HFF-Myc (cell line): ENCODE data around the gene PXDN.

Experiments used
- DNase-seq: peaks from one replicate; pipeline ENCODE4 v3.0.0-alpha.2; 2011; ENCODE audit warnings: low read depth; ENCODE audit errors: extremely low read depth
- H3K4me3 ChIP-seq: replicated peaks from 2 replicates; pipeline ENCODE4 v1.5.1; 2011; ENCODE audit warnings: low read depth, mild to moderate bottlenecking, control low read depth, low read length
- TF ChIP-seq, protein P1 (sequence below): IDR thresholded peaks from 2 replicates; pipeline ENCODE4 v1.5.1; 2012; ENCODE audit warnings: mild to moderate bottlenecking, low read depth, low read length, control low read depth; ENCODE audit errors: missing control alignments

Gene PXDN

GRCh38 chr2:1652034-1652790, 92.1 kb downstream of the PXDN start:
- H3K4me3 ChIP-seq = no peak overlapping the region
- no peak for DNase-seq
- TF ChIP-seq, protein P1, sequence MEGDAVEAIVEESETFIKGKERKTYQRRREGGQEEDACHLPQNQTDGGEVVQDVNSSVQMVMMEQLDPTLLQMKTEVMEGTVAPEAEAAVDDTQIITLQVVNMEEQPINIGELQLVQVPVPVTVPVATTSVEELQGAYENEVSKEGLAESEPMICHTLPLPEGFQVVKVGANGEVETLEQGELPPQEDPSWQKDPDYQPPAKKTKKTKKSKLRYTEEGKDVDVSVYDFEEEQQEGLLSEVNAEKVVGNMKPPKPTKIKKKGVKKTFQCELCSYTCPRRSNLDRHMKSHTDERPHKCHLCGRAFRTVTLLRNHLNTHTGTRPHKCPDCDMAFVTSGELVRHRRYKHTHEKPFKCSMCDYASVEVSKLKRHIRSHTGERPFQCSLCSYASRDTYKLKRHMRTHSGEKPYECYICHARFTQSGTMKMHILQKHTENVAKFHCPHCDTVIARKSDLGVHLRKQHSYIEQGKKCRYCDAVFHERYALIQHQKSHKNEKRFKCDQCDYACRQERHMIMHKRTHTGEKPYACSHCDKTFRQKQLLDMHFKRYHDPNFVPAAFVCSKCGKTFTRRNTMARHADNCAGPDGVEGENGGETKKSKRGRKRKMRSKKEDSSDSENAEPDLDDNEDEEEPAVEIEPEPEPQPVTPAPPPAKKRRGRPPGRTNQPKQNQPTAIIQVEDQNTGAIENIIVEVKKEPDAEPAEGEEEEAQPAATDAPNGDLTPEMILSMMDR = no peak

GRCh38 chr2:1651121-1652033, 92.9 kb downstream of the PXDN start:
- H3K4me3 ChIP-seq = no peak overlapping the region
- TF ChIP-seq, protein P1 = no peak
- no peak for DNase-seq

- no peak overlapping the region for H3K4me3 ChIP-seq
- TF ChIP-seq, protein P1 = no peak
- no peak for DNase-seq
Measured at GRCh38 chr2:1650085-1650872, 94.0 kb downstream of the PXDN start.

DNA sequence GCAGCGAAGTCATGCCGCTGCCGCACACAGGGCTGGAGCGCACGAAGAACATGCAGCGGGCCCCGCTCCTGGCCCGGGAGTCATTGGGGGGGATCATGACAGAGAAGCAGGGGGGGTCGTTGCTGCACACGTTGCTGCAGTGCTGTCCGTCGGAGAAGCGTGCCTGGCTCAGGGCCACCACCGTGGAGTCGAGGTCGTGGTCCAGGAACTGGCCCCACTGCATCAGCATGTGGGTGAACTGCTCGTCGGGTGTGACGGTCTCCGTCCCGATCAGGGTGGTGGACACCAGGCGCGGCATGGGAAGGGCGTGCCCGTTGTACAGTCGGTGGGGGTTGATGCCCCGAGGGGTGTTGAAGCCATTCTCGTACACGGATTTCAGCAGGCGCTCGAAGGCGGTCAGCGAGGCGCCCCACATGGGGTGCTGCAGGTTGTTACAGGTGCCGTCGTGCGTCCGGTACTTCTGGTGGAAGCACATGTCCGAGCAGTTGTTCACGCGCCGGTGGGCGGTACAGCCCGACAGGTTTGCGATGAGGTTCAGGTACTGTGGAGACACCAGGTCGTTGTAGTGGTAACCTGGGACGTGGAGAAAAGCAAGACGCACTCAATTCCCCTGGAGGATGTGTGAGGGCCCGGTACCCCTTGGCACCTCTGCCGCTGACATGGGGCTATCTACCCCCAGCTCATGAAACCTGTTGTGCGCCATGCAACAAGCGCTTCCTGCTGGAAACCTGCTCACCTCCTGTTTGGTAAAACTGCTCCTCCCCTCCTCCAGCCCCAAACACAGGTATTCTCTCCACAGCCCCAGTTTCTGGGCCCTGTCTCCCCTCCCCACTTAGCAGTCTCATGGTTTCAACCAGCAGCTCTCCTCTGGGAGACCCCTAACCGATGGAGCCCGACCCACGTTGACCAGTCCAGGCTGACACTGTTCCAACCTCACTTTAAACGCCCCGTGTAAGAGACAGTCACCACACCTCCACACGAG, 94.9 kb downstream of the PXDN start:
- TF ChIP-seq, protein P1 = no peak
- DNase-seq = no peak

DNA sequence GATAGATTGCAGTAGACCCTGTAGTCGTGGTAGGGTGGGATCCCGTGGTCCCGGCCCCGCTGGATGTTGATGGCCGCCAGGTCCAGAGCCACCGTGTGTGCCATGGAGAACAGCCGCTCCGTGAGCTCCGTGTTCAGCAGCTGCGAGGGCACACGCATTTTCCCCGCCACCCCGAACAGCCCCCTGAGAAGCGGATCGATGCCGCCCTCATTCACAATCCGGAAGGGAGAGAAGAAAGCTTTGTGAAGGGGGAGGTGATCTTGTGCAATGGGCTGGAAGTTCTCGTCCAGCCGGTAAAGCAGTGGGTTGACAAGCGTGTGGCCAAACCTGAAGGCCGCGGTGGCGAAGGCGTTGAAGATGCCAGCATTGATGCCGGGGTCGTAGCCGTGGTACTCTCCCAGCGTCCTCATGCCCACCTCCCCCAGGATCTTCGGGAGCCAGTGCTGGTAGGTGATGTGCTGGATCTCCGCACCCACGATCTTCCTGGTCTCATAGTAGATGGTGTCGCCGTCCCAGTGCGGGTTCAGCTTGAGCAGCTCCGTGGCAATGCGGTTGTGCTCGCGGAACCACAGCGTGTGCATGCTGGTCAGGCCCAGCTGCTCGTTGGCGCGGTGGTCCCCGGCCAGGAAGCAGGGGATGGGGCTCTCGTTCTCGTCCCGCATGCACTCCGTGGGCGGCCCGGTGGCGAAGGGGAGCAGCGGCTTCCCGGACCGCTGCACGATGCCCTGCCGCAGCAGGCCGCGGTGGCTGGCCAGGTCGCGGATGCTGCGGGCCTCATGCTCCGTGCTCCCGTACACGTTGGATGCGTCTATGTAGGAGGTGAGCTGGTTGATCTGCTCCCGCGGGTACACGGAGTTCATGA, 95.8 kb downstream of the PXDN start:
- no peak for DNase-seq
- no peak overlapping the region for H3K4me3 ChIP-seq
- TF ChIP-seq, protein P1 = no peak

More for the DNA sequence above, 94.9 kb downstream of the PXDN start:
- H3K4me3 ChIP-seq = no peak overlapping the region
